ENCODE results near the gene DDR1.

The DDR1 gene

DNA sequence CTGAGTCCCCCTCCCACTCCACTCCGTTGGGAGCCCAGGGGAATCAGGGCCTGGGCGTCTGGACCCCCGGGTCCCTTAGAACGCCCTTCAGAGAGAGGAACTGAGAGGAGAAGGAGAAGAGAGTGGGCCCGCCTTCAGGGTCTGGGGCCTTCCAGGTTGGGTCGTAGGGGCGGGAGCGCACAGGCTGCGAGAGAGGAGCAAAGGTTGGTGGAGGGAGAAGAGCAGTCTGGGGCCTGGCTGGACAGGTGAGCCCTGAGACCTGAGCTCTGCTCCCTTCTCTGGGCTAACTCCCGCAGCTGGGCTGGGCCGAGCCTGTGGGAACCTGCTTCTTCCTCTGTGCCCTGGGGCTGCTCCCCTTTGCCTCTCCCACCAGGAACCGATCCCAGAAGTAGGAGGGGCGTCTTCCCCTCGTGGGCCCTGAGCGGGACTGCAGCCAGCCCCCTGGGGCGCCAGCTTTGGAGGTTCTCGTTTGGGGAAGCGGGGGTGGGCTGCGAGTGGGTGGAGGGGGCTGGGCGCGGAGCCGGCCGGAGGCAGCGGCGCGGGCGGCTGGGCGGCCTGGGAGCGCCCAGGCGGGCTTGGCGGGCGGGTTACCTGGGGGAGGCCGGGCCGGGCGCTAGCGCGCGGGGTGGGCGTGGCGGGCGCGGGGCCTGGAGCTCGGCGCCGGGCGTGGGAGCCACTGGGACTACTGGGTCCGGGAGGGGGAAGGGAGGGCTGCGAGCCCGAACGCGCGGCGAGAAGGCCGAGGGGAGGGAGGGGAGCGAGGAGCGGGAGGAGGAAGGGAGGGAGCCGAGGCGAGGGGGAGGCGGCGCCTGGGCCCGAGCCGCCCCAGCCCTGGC lies at the start of gene DDR1:
TSS of gene DDR1 (plus strand) at position 835 of the 836 bp plus-strand sequence. CDS start 4,211 bp downstream, outside the sequence.
- peak within 1 kb of the TSS; percentile 80 for H3K4me3 ChIP-seq
- TF ChIP-seq FOXP2 (optimal IDR thresholded peaks at IDR 0.05; ENCODE audit: control extremely low read depth, extremely low read length, insufficient read depth) (no peak), POLR2AphosphoS5 (IDR thresholded peaks at IDR 0.05; ENCODE audit: borderline replicate concordance, low read depth, low read length) (peak; percentile 58; the same call in 1 of the 2 replicates)
- peak within 1 kb of the TSS; percentile 62 for H3K9ac ChIP-seq (ENCODE audit: insufficient read length)
- DNase-seq (ENCODE audit: low read depth, low spot score), result no peak
- H3K9me3 ChIP-seq (ENCODE audit: low read depth, low read length), result no peaks in the 10 kb centered on the region
- H3K36me3 ChIP-seq (ENCODE audit: insufficient read depth, low read length), result peaks cover 3% of the 10 kb centered on the region; the same call in 1 of the 2 replicates
- H3K27ac ChIP-seq, result peak within 1 kb of the TSS; percentile 92

GRCh38 chr6:30834646-30835045 lies 49.7 kb upstream of the DDR1 start:
- Histone ChIP-seq H3K9ac (ENCODE audit: insufficient read length) (no peak overlapping the region), H3K27ac (no peak overlapping the region), H3K9me3 (ENCODE audit: low read depth, low read length) (no peaks in the 10 kb centered on the region), H3K4me3 (no peak overlapping the region), H3K36me3 (ENCODE audit: insufficient read depth, low read length) (no peaks in the 10 kb centered on the region)
- TF ChIP-seq EZH2 (IDR thresholded peaks at IDR 0.05) (no peak), FOXP2 (optimal IDR thresholded peaks at IDR 0.05; ENCODE audit: control extremely low read depth, extremely low read length, insufficient read depth) (no peak), POLR2AphosphoS5 (IDR thresholded peaks at IDR 0.05; ENCODE audit: borderline replicate concordance, low read depth, low read length) (no peak)
- DNase-seq (ENCODE audit: low read depth, low spot score), result no peak

DNA sequence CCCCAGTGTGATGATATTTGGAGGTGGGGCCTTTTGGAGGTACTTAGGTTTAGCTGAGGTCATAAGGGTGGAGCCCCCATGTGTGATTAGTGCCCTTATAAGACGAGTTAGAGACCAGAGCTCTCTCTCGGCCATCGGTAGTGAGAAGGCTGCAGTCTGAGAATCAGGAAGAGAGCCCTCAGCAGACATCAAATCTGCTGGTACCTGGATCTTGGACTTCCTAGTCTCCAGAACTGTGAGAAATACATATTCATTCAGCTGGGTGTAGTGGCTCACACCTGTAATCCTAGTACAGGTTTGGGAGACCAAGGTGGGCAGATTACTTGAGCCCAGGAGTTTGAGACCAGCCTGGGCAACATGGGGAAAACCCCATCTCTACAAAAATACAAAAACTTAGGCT lies 48.7 kb upstream of the DDR1 start:
- no peak for DNase-seq (ENCODE audit: low read depth, low spot score)
- Histone ChIP-seq H3K9ac (ENCODE audit: insufficient read length) (no peak overlapping the region), H3K36me3 (ENCODE audit: insufficient read depth, low read length) (no peaks in the 10 kb centered on the region), H3K4me3 (no peak overlapping the region), H3K27ac (no peak overlapping the region), H3K9me3 (ENCODE audit: low read depth, low read length) (no peaks in the 10 kb centered on the region)
- TF ChIP-seq FOXP2 (optimal IDR thresholded peaks at IDR 0.05; ENCODE audit: control extremely low read depth, extremely low read length, insufficient read depth), result no peak
- no peak for TF ChIP-seq EZH2 (IDR thresholded peaks at IDR 0.05)
- no peak for TF ChIP-seq POLR2AphosphoS5 (IDR thresholded peaks at IDR 0.05; ENCODE audit: borderline replicate concordance, low read depth, low read length)

GRCh38 chr6:30836431-30836866 lies 47.9 kb upstream of the DDR1 start:
- no peak overlapping the region for H3K4me3 ChIP-seq
- H3K27ac ChIP-seq, result no peak overlapping the region
- no peak for TF ChIP-seq POLR2AphosphoS5 (IDR thresholded peaks at IDR 0.05; ENCODE audit: borderline replicate concordance, low read depth, low read length)
- no peak for TF ChIP-seq FOXP2 (optimal IDR thresholded peaks at IDR 0.05; ENCODE audit: control extremely low read depth, extremely low read length, insufficient read depth)
- TF ChIP-seq EZH2 (IDR thresholded peaks at IDR 0.05), result no peak
- H3K9me3 ChIP-seq (ENCODE audit: low read depth, low read length), result no peaks in the 10 kb centered on the region
- no peaks in the 10 kb centered on the region for H3K36me3 ChIP-seq (ENCODE audit: insufficient read depth, low read length)
- no peak overlapping the region for H3K9ac ChIP-seq (ENCODE audit: insufficient read length)
- DNase-seq (ENCODE audit: low read depth, low spot score), result no peak

GRCh38 chr6:30836957-30837356 lies 47.4 kb upstream of the DDR1 start:
- no peak for DNase-seq (ENCODE audit: low read depth, low spot score)
- Histone ChIP-seq H3K9me3 (ENCODE audit: low read depth, low read length) (no peaks in the 10 kb centered on the region), H3K36me3 (ENCODE audit: insufficient read depth, low read length) (no peaks in the 10 kb centered on the region), H3K9ac (ENCODE audit: insufficient read length) (no peak overlapping the region), H3K27ac (no peak overlapping the region), H3K4me3 (no peak overlapping the region)
- TF ChIP-seq EZH2 (IDR thresholded peaks at IDR 0.05) (no peak), POLR2AphosphoS5 (IDR thresholded peaks at IDR 0.05; ENCODE audit: borderline replicate concordance, low read depth, low read length) (no peak), FOXP2 (optimal IDR thresholded peaks at IDR 0.05; ENCODE audit: control extremely low read depth, extremely low read length, insufficient read depth) (no peak)

- no peak overlapping the region for H3K27ac ChIP-seq
These were observed 46.9 kb upstream of the DDR1 start for GRCh38 chr6:30837432-30837831.

GRCh38 chr6:30837870-30838269 lies 46.4 kb upstream of the DDR1 start:
- peak; percentile 61 for DNase-seq (ENCODE audit: low read depth, low spot score)
- Histone ChIP-seq H3K36me3 (ENCODE audit: insufficient read depth, low read length) (no peaks in the 10 kb centered on the region), H3K9ac (ENCODE audit: insufficient read length) (no peak overlapping the region), H3K4me3 (no peak overlapping the region), H3K9me3 (ENCODE audit: low read depth, low read length) (no peaks in the 10 kb centered on the region), H3K27ac (no peak overlapping the region)
- no peak for TF ChIP-seq POLR2AphosphoS5 (IDR thresholded peaks at IDR 0.05; ENCODE audit: borderline replicate concordance, low read depth, low read length)
- no peak for TF ChIP-seq FOXP2 (optimal IDR thresholded peaks at IDR 0.05; ENCODE audit: control extremely low read depth, extremely low read length, insufficient read depth)
- no peak for TF ChIP-seq EZH2 (IDR thresholded peaks at IDR 0.05)

More at GRCh38 chr6:30837432-30837831, 46.9 kb upstream of the DDR1 start:
- H3K9me3 ChIP-seq (ENCODE audit: low read depth, low read length), result no peaks in the 10 kb centered on the region
- TF ChIP-seq EZH2 (IDR thresholded peaks at IDR 0.05), result no peak
- TF ChIP-seq FOXP2 (optimal IDR thresholded peaks at IDR 0.05; ENCODE audit: control extremely low read depth, extremely low read length, insufficient read depth), result no peak
- no peak for TF ChIP-seq POLR2AphosphoS5 (IDR thresholded peaks at IDR 0.05; ENCODE audit: borderline replicate concordance, low read depth, low read length)
- DNase-seq (ENCODE audit: low read depth, low spot score), result no peak
- no peak overlapping the region for H3K4me3 ChIP-seq
- no peak overlapping the region for H3K9ac ChIP-seq (ENCODE audit: insufficient read length)
- H3K36me3 ChIP-seq (ENCODE audit: insufficient read depth, low read length), result no peaks in the 10 kb centered on the region

GRCh38 chr6:30839671-30840070 lies 44.6 kb upstream of the DDR1 start:
- no peaks in the 10 kb centered on the region for H3K9me3 ChIP-seq (ENCODE audit: low read depth, low read length)
- no peak for DNase-seq (ENCODE audit: low read depth, low spot score)
- TF ChIP-seq FOXP2 (optimal IDR thresholded peaks at IDR 0.05; ENCODE audit: control extremely low read depth, extremely low read length, insufficient read depth) (no peak), EZH2 (IDR thresholded peaks at IDR 0.05) (no peak), POLR2AphosphoS5 (IDR thresholded peaks at IDR 0.05; ENCODE audit: borderline replicate concordance, low read depth, low read length) (no peak)
- no peak overlapping the region for H3K4me3 ChIP-seq
- H3K27ac ChIP-seq, result no peak overlapping the region
- no peaks in the 10 kb centered on the region for H3K36me3 ChIP-seq (ENCODE audit: insufficient read depth, low read length)
- H3K9ac ChIP-seq (ENCODE audit: insufficient read length), result no peak overlapping the region
